BE2C (cell line): ENCODE data around the gene RTP5.

Experiments used
- DNase-seq: peaks from one replicate; pipeline ENCODE4 v3.0.0-alpha.2; 2020
- H3K27me3 ChIP-seq: fragments of 250-450 bp; sonication (Bioruptor Pico); 2 replicates; pipeline ENCODE4 v1.5.1; 2020; ENCODE audit warnings: mild to moderate bottlenecking
- H3K36me3 ChIP-seq: fragments of 250-450 bp; sonication (Bioruptor Pico); 2 replicates; pipeline ENCODE4 v1.5.1; 2020; ENCODE audit warnings: mild to moderate bottlenecking
- H3K4me1 ChIP-seq: fragments of 250-450 bp; sonication (Bioruptor Pico); 2 replicates; pipeline ENCODE4 v1.5.1; 2020
- H3K4me3 ChIP-seq: 2 replicates; pipeline ENCODE4 v1.5.1; 2011; ENCODE audit warnings: low read depth, low read length
- H3K9me3 ChIP-seq: fragments of 250-450 bp; sonication (Bioruptor Pico); 2 replicates; pipeline ENCODE4 v1.5.1; 2020
- TF ChIP-seq, protein P1 (sequence below): IDR thresholded peaks from 2 replicates; pipeline ENCODE4 v1.5.1; 2012; ENCODE audit warnings: mild to moderate bottlenecking, low read depth, low read length

RTP5 gene

GRCh38 chr2:241894681-241895426 lies 25.3 kb downstream of the RTP5 start:
- no peaks in the 10 kb centered on the region for H3K9me3 ChIP-seq
- no peak for DNase-seq
- no peaks in the 10 kb centered on the region for H3K27me3 ChIP-seq
- TF ChIP-seq, protein P1, sequence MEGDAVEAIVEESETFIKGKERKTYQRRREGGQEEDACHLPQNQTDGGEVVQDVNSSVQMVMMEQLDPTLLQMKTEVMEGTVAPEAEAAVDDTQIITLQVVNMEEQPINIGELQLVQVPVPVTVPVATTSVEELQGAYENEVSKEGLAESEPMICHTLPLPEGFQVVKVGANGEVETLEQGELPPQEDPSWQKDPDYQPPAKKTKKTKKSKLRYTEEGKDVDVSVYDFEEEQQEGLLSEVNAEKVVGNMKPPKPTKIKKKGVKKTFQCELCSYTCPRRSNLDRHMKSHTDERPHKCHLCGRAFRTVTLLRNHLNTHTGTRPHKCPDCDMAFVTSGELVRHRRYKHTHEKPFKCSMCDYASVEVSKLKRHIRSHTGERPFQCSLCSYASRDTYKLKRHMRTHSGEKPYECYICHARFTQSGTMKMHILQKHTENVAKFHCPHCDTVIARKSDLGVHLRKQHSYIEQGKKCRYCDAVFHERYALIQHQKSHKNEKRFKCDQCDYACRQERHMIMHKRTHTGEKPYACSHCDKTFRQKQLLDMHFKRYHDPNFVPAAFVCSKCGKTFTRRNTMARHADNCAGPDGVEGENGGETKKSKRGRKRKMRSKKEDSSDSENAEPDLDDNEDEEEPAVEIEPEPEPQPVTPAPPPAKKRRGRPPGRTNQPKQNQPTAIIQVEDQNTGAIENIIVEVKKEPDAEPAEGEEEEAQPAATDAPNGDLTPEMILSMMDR = no peak
- peaks cover 15% of the 10 kb centered on the region for H3K4me1 ChIP-seq
- no peak overlapping the region for H3K4me3 ChIP-seq
- no peaks in the 10 kb centered on the region; the same call in 1 of the 2 replicates for H3K36me3 ChIP-seq

- no peak for DNase-seq
- Histone ChIP-seq H3K27me3 (no peaks in the 10 kb centered on the region), H3K4me3 (no peak overlapping the region), H3K4me1 (peaks cover 15% of the 10 kb centered on the region), H3K9me3 (no peaks in the 10 kb centered on the region), H3K36me3 (no peaks in the 10 kb centered on the region; the same call in 1 of the 2 replicates)
- TF ChIP-seq, protein P1 = no peak
These were observed 25.8 kb downstream of the RTP5 start for GRCh38 chr2:241895427-241895711.

DNA sequence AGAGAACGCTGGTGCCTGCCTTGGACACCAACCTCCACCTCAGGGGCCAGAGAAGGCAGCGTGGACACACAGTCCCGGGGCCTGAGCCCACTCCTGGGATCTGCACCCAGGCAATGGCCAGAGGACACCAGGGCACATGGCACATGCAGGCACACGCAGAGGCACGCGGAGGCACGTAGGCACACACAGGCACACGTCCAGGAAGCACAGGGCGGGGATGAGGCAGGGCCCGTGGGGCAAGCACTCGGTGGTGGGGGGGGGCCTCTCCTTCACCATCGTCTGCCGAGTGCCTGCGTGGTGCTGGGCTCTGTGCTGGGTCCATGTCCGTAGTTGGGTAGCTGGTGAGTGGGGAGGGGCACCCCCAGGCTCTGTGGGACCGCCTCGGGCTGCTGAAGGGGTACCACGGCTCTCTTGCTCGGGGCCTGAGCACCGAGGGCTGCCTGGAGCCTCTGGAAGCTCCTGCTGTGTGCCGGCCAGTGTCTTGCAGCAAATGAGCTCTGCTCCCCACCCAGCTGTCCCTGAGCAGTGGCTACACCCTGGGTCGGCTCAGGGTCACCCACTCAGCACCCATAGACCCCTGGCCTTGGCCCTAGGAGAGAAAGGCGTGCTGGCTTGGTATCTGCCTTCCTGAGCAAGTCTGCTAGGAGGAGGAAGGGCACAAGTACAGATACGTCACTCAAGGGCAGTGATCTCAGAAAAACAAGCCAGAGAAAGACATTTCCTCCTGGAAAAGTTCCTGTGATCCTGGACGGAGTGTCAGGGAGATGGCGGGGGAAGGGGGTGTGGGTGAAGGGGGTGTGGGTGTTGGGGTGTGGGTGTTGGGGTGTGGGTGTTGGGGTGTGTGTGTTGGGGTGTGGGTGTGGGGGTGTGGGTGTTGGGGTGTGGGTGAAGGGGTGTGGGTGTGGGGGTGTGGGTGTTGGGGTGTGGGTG lies 26.4 kb downstream of the RTP5 start:
- no peak for DNase-seq
- no peaks in the 10 kb centered on the region for H3K9me3 ChIP-seq
- no peaks in the 10 kb centered on the region for H3K27me3 ChIP-seq
- TF ChIP-seq, protein P1 = no peak
- no peaks in the 10 kb centered on the region; the same call in 1 of the 2 replicates for H3K36me3 ChIP-seq
- H3K4me1 ChIP-seq = peaks cover 15% of the 10 kb centered on the region
- H3K4me3 ChIP-seq = no peak overlapping the region

DNA sequence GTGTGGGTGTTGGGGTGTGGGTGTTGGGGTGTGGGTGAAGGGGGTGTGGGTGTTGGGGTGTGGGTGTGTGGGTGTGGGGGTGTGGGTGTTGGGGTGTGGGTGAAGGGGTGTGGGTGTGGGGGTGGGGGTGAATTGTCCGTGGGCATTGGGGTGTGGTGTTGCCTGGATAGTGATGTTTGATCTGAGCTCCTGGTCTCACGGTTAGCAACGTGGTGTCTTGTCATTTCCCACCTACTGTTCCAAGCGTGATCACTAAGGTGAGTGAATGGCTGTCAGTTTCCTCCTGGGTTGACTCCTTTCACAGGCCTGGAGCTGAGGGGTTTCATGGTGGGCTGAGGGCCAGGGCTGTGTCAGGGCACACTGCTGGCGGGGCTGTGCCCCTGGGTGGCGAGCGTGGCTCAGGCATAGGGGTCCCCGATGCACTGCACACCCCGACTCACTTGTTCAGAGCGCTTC lies 27.2 kb downstream of the RTP5 start:
- Histone ChIP-seq H3K9me3 (no peaks in the 10 kb centered on the region), H3K4me3 (no peak overlapping the region), H3K36me3 (no peaks in the 10 kb centered on the region), H3K27me3 (no peaks in the 10 kb centered on the region), H3K4me1 (peaks cover 13% of the 10 kb centered on the region)
- TF ChIP-seq, protein P1 = no peak
- no peak for DNase-seq

DNA sequence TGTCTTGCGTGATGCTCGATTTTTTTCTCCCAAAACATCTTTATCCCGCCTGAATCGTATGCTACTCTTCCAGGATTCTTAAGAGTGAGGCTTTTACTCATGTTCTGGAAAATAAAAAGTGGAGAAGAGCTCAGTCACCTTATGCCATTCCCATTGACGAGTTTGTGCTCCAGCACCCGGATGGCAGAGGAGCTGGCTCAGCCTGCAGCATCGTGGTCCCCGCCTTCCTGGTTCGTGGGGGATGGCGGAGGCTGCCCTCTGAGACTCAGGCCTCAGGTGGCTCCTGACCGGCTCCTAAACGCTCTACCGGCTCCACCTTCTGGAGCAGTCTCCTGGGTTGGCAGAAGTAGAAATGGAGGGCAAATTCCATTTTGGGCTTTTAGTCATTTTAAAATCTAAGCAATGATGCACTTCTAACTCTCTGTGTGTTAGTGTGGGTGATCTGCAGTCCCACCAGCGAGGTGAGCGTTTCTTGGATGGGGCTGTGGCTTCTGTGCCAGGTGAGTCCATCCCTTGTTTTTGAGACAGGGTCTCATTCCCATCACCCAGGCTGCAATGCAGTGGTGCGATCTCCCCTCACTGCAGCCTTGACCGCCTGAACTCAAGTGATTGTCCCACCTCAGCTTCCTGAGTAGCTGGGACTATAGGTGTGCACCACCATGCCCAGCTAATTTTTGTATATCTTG lies 27.8 kb downstream of the RTP5 start:
- H3K4me1 ChIP-seq = peaks cover 7% of the 10 kb centered on the region
- no peaks in the 10 kb centered on the region for H3K27me3 ChIP-seq
- no peak overlapping the region for H3K4me3 ChIP-seq
- DNase-seq = no peak
- no peaks in the 10 kb centered on the region for H3K36me3 ChIP-seq
- TF ChIP-seq, protein P1 = no peak
- H3K9me3 ChIP-seq = no peaks in the 10 kb centered on the region
